Measurements from ENCODE around the gene SMAD5. TPM values are rescaled to one million over a fixed set of nuclear protein-coding genes. Genes with fewer than 3 reads are reported as not detected.

Gene SMAD5
- total and polyA plus RNA-seq, 2 of the 4 experiments (the other 2 are of a cell fraction): 37.4 to 101 TPM

DNA sequence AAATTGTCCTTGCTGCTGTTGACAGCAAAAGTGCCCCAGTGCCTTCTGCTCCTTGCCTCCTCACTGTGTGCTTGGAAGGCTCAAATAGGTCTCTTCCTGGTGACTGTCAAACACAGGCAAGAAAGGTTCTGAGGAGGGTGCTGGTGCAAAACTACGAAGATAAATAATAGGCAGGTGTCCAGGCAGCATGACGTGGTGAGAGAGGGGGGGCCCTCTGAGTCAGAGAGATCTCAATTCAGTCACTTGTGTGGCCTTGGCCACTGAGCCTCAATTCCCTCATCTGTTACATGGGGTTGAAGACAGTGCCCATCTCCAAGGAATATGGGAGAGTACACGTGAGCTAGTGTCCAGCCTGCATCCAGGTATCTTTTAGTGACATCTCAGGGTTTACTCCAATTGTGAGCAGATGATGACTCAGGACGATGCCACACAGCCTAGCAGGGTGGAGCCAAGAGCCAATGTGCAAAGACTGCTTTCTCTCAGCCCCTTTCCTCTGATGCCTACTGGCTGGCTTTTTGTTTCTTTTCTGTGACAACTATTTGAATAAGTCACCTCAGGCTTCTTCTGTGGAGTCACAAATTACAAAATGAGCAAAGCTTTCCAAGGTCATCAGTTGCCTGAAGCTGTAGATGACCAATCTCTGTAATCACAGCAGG is 90.1 kb downstream of the SMAD5 start:
- Histone ChIP-seq H4K5ac (ENCODE audit: low read depth, low read length) (no peak overlapping the region), H2AK5ac (ENCODE audit: low read depth, low read length) (no peak overlapping the region), H3K9me1 (ENCODE audit: insufficient read depth, low read length) (no peaks in the 10 kb centered on the region), H2BK5ac (ENCODE audit: low read depth, low read length, poor library complexity, severe bottlenecking) (no peak overlapping the region), H3K79me1 (ENCODE audit: low read depth in 1 of 2, low read length in 2 of 2) (no peaks in the 10 kb centered on the region), H3K4ac (ENCODE audit: low read depth, low read length) (no peak overlapping the region), H2AFZ (replicated peaks; ENCODE audit: low read length, poor library complexity) (no peak overlapping the region), H4K20me1 (ENCODE audit: insufficient read depth, low read length) (no peaks in the 10 kb centered on the region), H4K8ac (ENCODE audit: low read depth in 2 of 2, low read length in 2 of 2) (no peak overlapping the region), H2BK120ac (ENCODE audit: low read depth, low read length) (no peak overlapping the region), H4K91ac (ENCODE audit: insufficient read depth, low read depth, low read length) (no peak overlapping the region), H3K27ac (ENCODE audit: insufficient read depth, low read length) (no peak overlapping the region), H3K56ac (ENCODE audit: extremely low read depth, insufficient read depth, low read length) (no peak overlapping the region), H3K27me3 (ENCODE audit: control insufficient read depth, insufficient read depth, low read length) (no peaks in the 10 kb centered on the region; the same call in none of the 2 replicates), H3K23ac (ENCODE audit: low read depth, low read length) (no peak overlapping the region), H3K4me2 (ENCODE audit: low read depth, low read length) (no peak overlapping the region), H2AK9ac (replicated peaks; ENCODE audit: low read depth, low read length, poor library complexity) (no peak overlapping the region), H3K36me3 (ENCODE audit: control insufficient read depth, insufficient read depth, low read length) (no peaks in the 10 kb centered on the region), H3K14ac (replicated peaks; ENCODE audit: low read depth, low read length) (no peak overlapping the region), H2BK20ac (ENCODE audit: low read depth, low read length) (no peak overlapping the region), H3K4me1 (ENCODE audit: control insufficient read depth, insufficient read depth, low read length) (no peaks in the 10 kb centered on the region), H3K18ac (ENCODE audit: low read depth, low read length) (no peak overlapping the region), H3K9ac (ENCODE audit: low read depth, low read length) (no peak overlapping the region), H2BK15ac (ENCODE audit: low read depth, low read length) (no peak overlapping the region), H3K9me3 (ENCODE audit: control insufficient read depth, insufficient read depth, low read length) (peaks cover 4% of the 10 kb centered on the region; the same call in 1 of the 2 replicates), H3K4me3 (ENCODE audit: insufficient read depth, low read depth, low read length) (no peak overlapping the region)
- TF ChIP-seq MAZ (IDR thresholded peaks at IDR 0.05; ENCODE audit: borderline replicate concordance, low read depth, low read length): no peak
- no peak for TF ChIP-seq RFX5 (IDR thresholded peaks at IDR 0.05; ENCODE audit: low read depth, low read length)
- TF ChIP-seq NFE2L2 (IDR thresholded peaks at IDR 0.05; ENCODE audit: low read depth, low read length): no peak
- TF ChIP-seq MAFK (IDR thresholded peaks at IDR 0.05; ENCODE audit: low read depth, low read length): no peak
- TF ChIP-seq FOS (IDR thresholded peaks at IDR 0.05; ENCODE audit: low read depth, low read length): no peak
- TF ChIP-seq SMC3 (IDR thresholded peaks at IDR 0.05; ENCODE audit: low read depth, low read length): no peak
- TF ChIP-seq, protein P1, sequence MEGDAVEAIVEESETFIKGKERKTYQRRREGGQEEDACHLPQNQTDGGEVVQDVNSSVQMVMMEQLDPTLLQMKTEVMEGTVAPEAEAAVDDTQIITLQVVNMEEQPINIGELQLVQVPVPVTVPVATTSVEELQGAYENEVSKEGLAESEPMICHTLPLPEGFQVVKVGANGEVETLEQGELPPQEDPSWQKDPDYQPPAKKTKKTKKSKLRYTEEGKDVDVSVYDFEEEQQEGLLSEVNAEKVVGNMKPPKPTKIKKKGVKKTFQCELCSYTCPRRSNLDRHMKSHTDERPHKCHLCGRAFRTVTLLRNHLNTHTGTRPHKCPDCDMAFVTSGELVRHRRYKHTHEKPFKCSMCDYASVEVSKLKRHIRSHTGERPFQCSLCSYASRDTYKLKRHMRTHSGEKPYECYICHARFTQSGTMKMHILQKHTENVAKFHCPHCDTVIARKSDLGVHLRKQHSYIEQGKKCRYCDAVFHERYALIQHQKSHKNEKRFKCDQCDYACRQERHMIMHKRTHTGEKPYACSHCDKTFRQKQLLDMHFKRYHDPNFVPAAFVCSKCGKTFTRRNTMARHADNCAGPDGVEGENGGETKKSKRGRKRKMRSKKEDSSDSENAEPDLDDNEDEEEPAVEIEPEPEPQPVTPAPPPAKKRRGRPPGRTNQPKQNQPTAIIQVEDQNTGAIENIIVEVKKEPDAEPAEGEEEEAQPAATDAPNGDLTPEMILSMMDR (conservative IDR thresholded peaks at IDR 0.05; ENCODE audit: low read depth, low read length): no peak
- TF ChIP-seq BHLHE40 (IDR thresholded peaks at IDR 0.05; ENCODE audit: low read depth, low read length): no peak
- TF ChIP-seq, protein P2, sequence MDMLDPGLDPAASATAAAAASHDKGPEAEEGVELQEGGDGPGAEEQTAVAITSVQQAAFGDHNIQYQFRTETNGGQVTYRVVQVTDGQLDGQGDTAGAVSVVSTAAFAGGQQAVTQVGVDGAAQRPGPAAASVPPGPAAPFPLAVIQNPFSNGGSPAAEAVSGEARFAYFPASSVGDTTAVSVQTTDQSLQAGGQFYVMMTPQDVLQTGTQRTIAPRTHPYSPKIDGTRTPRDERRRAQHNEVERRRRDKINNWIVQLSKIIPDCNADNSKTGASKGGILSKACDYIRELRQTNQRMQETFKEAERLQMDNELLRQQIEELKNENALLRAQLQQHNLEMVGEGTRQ (IDR thresholded peaks at IDR 0.05; ENCODE audit: low read depth, low read length): no peak
- no peak for ATAC-seq (ENCODE audit: low read depth)
- DNase-seq: no peak
- intact Hi-C loops (cut with micrococcal nuclease) (no loop called here), dilution Hi-C loops (cut with HindIII; ENCODE audit: low sequenced_read_pairs, unreplicated experiment) (no loop called here), in situ Hi-C loops (cut with MboI; ENCODE audit: low sequenced_read_pairs) (loop anchor here (25.0 kb wide), 1 partner anchor 660 kb away; no protein-coding TSS in a partner anchor)
- ChIA-PET POLR2A (ENCODE audit: unreplicated experiment) (no interaction called here), CTCF (interaction anchor here (0.6 kb wide), 1 partner anchor 223 kb away, joined by 3 read pairs; no protein-coding TSS in a partner anchor)
- BruUV-seq (replicated peaks): no TSS peak
- 30% methylated on average over 1 of the region's 4 CpGs; no CpG with 5 or more reads in 1 of the 2 experiments for WGBS, 2 experiments (ENCODE audit: extremely low coverage in 2 of 2, insufficient read length in 1 of 2)
